ENCODE measurements around the gene IGFALS.
A peak's percentile ranks its signal among the peaks of the same experiment; 100 is the strongest.

GRCh38 chr16:1830213-1830612, 36.7 kb upstream of the IGFALS start:
- TF ChIP-seq CTCF (IDR thresholded peaks at IDR 0.05), result no peak
- peak; percentile 29 to 67 for TF ChIP-seq POLR2A (IDR thresholded peaks at IDR 0.05)

Data from Peyer's patch (tissue), 4 donors.